ENCODE results near the gene FRMD4A.

FRMD4A gene

DNA sequence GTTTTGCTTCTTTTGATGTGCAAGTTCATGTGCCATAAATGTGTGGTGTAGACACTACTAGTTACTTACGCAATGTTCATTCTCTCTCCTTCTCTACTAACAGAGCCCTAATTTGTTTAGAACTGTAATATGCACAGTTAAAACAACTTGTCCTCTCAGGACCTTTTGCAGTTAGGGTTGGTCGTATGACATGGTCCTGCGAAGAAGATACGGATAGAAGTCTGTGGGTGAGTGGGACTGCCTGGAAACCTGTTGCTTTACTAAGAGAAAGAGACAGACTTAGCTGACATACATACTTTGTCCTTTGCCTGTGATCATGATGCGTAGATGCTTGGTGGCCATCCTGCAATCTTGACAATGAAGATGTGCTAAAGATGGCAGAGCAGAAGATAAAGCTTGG, 692.8 kb downstream of the FRMD4A start:
- DNase-seq (ENCODE audit: low read depth) = no peak

DNA sequence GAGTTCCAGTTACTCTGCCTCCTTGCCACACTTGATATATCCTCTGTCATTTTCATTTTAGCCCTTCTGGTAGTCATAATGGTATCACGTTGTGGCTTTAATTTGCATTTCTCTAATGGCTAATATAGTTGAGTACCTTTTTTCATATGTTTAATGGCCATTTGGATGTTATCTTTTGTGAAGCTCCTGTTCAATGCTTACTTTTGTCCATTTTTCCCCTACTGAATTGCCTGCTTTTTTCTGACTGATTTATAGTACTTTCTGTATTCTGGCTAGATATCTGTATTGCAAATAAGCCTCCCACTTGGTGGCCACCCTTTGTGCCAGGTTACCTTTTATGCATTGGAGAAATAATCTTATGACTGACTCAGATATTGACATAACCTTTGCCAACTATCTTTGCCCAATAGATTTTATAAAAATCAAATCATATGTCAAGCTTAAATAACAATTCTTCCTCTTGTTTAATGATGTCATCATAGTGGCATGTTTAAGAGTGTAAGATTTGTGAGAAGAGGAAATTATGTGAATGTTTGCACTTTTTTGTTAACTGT, 693.3 kb downstream of the FRMD4A start:
- no peak for DNase-seq (ENCODE audit: low read depth)

- DNase-seq (ENCODE audit: low read depth) = no peak
Measured at GRCh38 chr10:13636776-13637175, 693.9 kb downstream of the FRMD4A start.

- no peak for DNase-seq (ENCODE audit: low read depth)
Measured at GRCh38 chr10:13634207-13634606, 696.5 kb downstream of the FRMD4A start.

GRCh38 chr10:13633689-13634088, 697.0 kb downstream of the FRMD4A start:
- DNase-seq (ENCODE audit: low read depth) = no peak

GRCh38 chr10:13632884-13633440, 697.8 kb downstream of the FRMD4A start:
- DNase-seq (ENCODE audit: low read depth) = no peak

- no peak for DNase-seq (ENCODE audit: low read depth)
Measured at GRCh38 chr10:13632440-13632839, 698.3 kb downstream of the FRMD4A start.

DNA sequence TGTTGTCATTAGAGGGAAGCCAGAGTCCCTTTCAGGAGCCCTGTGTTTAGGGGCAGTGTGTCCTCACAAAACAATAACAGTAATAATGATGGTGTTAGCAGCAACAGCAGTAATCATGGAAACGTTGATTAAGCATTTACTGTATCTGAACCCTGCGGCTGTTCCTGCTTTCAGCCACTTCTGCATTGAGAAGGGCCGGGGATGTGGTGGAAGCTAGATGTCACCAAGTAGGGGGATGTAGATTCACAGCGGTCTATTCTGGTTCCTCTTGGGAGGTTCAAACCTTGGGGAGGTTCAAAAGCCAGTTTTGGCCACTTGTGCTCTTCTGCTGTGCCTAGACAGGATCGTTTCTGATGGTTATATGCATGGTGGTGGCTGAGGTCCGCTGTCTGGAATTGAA, 699.1 kb downstream of the FRMD4A start:
- DNase-seq (ENCODE audit: low read depth) = no peak

GRCh38 chr10:13630231-13630630, 700.5 kb downstream of the FRMD4A start:
- no peak for DNase-seq (ENCODE audit: low read depth)

DNA sequence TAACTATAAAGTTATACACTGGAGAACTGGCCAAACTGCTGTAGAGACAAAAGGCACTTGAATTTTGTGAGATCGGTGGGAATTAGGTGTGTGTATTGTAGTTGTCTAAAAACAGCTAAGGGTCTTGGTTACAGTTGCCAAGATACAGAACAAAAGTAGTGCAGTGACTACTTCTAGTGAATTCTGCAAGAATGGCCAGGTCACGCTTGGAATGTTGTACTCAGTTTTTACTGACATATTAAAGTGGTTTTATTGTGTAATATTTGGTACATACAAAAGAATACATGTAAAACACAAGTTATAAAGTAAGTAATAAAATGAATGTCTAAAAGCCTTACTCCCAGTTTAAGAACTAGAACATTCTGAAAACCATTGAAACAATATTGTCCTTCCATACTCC, 701.6 kb downstream of the FRMD4A start:
- DNase-seq (ENCODE audit: low read depth) = no peak

GRCh38 chr10:13628661-13629060, 702.1 kb downstream of the FRMD4A start:
- DNase-seq (ENCODE audit: low read depth) = no peak

DNA sequence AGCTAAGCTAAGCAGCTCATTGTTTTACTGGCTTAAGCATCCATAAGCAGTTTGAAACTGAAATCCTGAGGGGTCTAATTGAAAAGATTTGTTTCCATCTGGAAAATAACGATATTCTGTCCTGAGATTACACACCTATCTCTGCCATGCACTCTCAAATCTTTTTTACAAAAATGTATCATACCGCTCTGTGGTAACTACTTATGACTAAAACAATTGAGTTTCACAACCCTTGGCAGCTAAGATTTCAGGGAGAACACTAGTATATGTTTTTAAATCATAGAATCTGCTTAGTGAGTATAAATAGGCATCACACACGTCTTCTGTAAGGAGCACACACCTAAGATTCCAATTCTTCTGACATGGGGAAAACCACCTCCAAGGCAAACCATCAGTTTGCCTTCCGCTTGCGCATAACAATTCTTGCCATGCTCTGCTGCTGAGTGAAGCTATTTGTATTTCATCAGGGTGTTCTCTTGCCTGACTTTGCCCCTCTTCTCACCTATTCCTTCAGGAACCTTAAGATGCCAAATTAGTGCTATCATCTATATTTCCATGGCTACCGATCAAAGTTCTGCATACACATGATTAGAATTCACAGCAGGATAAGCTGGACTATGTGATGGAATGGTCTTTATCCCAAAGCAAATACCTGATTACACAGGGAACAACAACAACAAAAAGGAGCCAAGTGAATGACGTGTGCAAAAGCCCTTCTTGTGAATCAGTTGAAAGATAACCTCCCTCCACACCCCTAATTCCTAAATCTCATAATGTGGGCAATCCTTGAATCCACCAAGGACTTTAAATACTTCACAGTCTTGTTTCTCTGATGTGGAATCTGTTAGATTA, 703.0 kb downstream of the FRMD4A start:
- no peak for DNase-seq (ENCODE audit: low read depth)

GRCh38 chr10:13624630-13625029, 706.1 kb downstream of the FRMD4A start:
- DNase-seq (ENCODE audit: low read depth) = no peak

- no peak for DNase-seq (ENCODE audit: low read depth)
Measured at GRCh38 chr10:13621931-13622330, 708.8 kb downstream of the FRMD4A start.

DNA sequence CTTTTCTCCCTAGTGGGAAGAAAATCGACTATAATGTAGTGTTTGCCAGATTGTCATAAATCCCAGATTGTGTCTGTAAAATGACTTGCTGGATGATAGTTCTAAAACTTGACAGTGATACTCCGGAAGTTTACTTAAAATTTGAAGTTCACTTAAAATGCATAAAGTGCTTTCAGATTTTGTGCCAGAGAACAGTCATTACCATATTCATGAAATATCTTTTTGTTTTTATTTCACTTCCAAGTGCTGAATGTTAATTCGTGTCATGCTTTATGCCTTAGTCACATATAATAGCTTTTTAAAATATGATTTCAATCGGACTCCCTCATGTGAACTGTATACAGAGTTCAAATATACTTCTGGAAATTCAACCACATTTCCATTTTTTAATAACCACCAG, 713.6 kb downstream of the FRMD4A start:
- no peak for DNase-seq (ENCODE audit: low read depth)

DNA sequence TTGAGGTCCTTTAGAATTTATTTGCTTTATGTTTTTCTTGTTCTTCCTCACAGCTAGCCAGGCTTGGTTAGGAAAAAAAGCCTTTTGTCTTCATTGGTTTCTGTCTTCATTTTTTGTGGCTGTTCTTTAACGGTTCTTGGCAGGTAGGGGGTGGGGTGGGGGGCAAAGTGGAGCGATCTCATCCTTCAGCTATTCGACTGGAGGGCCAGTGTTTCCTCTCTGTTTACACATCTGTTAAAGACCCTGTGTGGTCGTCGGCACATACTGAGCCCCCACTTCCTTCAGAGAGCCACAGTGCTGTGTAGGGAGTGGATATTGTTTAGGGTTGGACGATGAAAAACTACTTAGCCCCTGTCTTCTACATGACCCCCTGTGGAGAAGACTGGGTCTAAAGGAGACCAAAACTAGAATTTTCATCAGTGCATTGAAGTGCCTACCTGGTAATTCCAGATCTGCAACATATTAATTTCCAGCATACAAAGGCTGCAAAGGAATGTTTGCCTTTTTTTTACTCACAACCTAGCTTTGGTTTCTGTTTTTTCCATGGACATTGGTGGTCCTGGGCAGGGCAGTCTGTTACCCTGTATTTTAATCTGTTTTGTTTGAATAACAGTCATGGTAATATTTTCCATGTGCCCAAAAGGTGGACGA, 714.9 kb downstream of the FRMD4A start:
- DNase-seq (ENCODE audit: low read depth) = no peak

- no peak for DNase-seq (ENCODE audit: low read depth)
Measured at GRCh38 chr10:13614530-13615332, 716.0 kb downstream of the FRMD4A start.

GRCh38 chr10:13613519-13613918, 717.2 kb downstream of the FRMD4A start:
- DNase-seq (ENCODE audit: low read depth) = no peak

DNA sequence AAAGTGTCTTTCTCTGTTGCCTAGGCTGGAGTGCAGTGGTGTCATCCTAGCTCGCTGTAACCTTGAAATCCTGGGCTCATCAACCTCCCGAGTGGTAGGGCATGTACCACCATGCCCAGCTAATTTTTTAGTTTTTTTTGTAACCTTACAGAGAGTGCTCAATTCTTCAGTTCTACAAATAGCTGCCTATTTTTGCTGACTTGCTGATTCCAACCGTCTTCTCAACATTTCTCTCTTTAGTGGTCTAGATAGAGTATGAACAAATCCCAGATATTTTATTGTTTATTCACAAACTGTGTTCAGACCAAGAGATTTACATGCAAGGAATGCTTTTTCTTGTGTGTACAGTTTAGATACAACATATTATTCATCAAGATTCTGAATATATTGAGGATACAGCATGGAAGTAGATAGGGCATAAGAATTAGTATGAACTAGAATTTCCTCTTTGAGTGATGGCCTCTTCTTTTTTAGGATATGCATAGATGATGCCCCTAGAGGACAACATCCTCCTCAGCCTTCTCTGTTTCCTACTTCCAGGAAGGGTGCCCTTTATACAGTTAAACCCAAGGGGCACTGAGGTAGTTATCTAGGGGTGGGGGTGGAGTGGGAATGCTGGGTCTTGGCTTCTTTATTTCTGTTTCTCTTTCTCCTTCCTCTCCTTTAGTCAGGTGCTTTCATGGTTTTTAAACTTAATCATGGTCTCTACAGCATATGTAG, 717.9 kb downstream of the FRMD4A start:
- no peak for DNase-seq (ENCODE audit: low read depth)

DNA sequence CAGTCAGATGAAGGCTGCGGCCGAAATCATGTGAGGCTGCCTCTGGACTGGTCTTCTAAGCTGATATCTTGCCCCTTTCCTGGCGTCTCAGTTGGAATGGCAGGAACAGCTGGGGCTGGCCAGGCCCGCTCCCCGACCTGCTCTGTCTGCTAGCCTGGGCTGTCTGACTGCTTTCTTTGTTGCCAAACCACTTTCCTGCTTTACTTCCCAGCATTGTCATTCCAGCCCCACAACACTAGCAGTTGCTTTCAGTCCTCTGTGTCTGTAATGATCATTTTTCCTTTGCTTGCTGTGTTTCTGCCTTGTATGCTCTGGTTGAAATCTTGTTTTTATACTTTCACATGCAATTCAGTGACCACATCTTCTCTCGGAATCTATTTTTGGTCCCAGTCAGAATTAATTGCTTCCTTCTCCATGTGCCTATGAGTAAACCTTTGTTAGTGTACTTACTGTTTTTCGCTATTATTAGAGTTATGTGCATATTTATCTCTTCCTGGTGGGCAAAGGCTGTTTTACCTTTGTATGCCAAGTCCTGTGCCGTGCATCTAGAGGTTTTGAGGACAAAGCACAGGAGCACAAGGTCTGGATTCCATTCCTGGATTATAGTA, 722.4 kb downstream of the FRMD4A start:
- DNase-seq (ENCODE audit: low read depth) = no peak

All from HS-5 (cell line).